Prostate gland (tissue), 2 donors: ENCODE results near the gene B3GAT1.

ENCODE experiments used
- POLR2A ChIP-seq: fragments of 450-650 bp; IDR thresholded peaks from one replicate; pipeline ENCODE4 v1.6.1; 2016; ENCODE audit warnings: antibody characterized with exemption, mild to moderate bottlenecking
- POLR2AphosphoS5 ChIP-seq: sonication (generic); formaldehyde crosslinking; IDR thresholded peaks from one replicate; pipeline ENCODE4 v1.6.1; 2017; ENCODE audit warnings: antibody characterized with exemption
- TF ChIP-seq, protein P1 (sequence below), 4 experiments: fragments of 200-600 bp in 2 of 4; fragments of 450-650 bp in 2 of 4; sonication (generic) in 2 of 4; IDR thresholded peaks; 1 replicate in 3 of 4; 2 replicates in 1 of 4; pipeline ENCODE4 v1.5.1; 2016 to 2019; ENCODE audit warnings: antibody characterized with exemption in 4 of 4, mild to moderate bottlenecking in 2 of 4, moderate library complexity in 2 of 4

DNA sequence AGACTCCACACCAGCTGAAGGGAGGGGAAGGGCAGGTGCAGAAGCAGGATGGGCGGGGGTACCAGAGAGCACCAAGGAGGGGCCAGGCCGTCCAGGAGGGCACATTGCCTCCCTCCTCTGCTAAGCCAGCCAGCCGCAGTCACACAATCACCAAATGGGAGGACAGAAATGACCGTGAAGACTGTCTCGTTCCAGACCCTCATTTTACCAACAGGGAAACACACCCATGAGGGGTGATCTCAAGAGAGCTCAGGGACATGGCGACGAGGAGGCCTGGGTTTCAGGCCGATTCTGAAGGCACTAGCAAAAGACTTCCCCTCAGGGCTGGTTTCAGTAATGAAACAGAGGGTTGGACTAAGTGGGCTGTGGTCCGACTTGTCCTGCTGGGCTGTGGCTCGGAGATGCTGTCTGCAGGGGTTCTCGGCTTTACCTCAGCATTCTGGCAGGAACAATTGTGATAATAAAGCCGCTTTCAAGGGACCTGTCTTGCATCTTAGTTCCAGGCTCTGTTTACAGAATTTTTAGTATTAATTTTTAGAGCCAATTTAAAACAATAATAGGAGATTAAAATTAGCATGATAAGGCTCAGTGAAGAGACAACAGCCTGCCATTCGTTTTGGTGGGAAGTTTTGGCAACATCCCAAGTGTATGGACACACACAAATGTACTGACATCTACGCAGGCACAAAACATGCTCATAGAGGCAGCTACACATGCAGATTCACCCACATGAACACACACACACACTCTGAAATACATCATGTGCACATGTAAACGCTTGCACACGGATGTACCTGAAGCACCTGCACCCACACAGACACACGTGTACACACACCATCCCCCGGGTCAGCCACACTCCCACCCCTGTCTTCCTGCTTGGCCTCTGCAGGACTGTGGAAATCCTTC lies 2.0 kb upstream of the B3GAT1 start:
- TF ChIP-seq POLR2AphosphoS5 (no peak), POLR2A (no peak)
- TF ChIP-seq, protein P1, sequence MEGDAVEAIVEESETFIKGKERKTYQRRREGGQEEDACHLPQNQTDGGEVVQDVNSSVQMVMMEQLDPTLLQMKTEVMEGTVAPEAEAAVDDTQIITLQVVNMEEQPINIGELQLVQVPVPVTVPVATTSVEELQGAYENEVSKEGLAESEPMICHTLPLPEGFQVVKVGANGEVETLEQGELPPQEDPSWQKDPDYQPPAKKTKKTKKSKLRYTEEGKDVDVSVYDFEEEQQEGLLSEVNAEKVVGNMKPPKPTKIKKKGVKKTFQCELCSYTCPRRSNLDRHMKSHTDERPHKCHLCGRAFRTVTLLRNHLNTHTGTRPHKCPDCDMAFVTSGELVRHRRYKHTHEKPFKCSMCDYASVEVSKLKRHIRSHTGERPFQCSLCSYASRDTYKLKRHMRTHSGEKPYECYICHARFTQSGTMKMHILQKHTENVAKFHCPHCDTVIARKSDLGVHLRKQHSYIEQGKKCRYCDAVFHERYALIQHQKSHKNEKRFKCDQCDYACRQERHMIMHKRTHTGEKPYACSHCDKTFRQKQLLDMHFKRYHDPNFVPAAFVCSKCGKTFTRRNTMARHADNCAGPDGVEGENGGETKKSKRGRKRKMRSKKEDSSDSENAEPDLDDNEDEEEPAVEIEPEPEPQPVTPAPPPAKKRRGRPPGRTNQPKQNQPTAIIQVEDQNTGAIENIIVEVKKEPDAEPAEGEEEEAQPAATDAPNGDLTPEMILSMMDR (IDR thresholded peaks at IDR 0.05): no peak
